ENCODE data around the gene ZFP69B. TPM values are rescaled to one million over a fixed set of nuclear protein-coding genes. Genes with fewer than 3 reads are reported as not detected.
"Not testable (repeated sequence)": the region's sequence is repeated elsewhere in the genome, so short reads cannot be mapped to it uniquely, and the experiment has no call there.

ZFP69B gene
- total RNA-seq, 2 donors from 2014 or later: 7.4 to 7.9 TPM

- Mint-ChIP-seq H3K4me3 (peak overlapping the region; percentile 78 to 90), H3K9me3 (peaks cover 20 to 23% of the 10 kb centered on the region in 2 donors), H3K36me3 (ENCODE audit: insufficient read depth in 2 of 2) (peaks cover 28 to 59% of the 10 kb centered on the region in 2 donors), H3K27ac (peak overlapping the region; percentile 84), H3K27me3 (ENCODE audit: low read depth) (no peaks in the 10 kb centered on the region), H3K4me1 (ENCODE audit: low read depth) (peaks cover 37% of the 10 kb centered on the region)
- DNase-seq: peak; percentile 90 to 94
- ATAC-seq (replicated peaks in 1 of 2): peak; percentile 82 to 84
Observed at GRCh38 chr1:40450495-40451237, 390 bp downstream of the ZFP69B start.

GRCh38 chr1:40451238-40451585, 936 bp downstream of the ZFP69B start:
- H3K27me3 Mint-ChIP-seq (ENCODE audit: low read depth): no peaks in the 10 kb centered on the region
- peak overlapping the region; percentile 78 to 90 for H3K4me3 Mint-ChIP-seq
- ATAC-seq (replicated peaks in 1 of 2) (peak in 1 of 2 donors; percentile 13), DNase-seq (no peak)
- peak overlapping the region; percentile 84 for H3K27ac Mint-ChIP-seq
- peaks cover 37% of the 10 kb centered on the region for H3K4me1 Mint-ChIP-seq (ENCODE audit: low read depth)
- peaks cover 30 to 59% of the 10 kb centered on the region in 2 donors for H3K36me3 Mint-ChIP-seq (ENCODE audit: insufficient read depth in 2 of 2)
- H3K9me3 Mint-ChIP-seq: peaks cover 17 to 21% of the 10 kb centered on the region in 2 donors

DNA sequence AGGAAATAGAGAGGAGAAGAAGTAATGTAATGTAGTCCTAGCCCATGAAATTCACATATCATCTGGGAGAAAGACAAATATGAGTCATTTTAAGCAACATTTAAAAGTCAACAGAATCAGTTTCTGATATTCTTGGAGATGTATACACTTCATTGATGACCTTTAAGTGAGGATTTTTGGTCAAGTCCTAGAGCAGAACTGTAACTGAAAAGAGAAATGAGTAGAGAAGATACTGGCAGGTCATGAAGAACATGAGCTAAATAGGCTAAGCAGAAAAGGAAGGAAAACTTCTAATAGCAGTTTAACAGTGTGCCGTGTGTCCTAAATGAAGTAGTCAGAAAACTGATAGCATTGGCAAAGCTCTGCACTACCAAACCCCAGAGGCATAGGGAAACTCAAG, 4.6 kb downstream of the ZFP69B start:
- Mint-ChIP-seq H3K4me1 (ENCODE audit: low read depth) (peaks cover 37% of the 10 kb centered on the region), H3K27me3 (ENCODE audit: low read depth) (no peaks in the 10 kb centered on the region), H3K36me3 (ENCODE audit: insufficient read depth in 2 of 2) (peaks cover 59 to 87% of the 10 kb centered on the region in 2 donors), H3K9me3 (peaks cover 35 to 39% of the 10 kb centered on the region in 2 donors), H3K4me3 (no peak overlapping the region), H3K27ac (no peak overlapping the region)
- ATAC-seq (replicated peaks in 1 of 2): no peak
- DNase-seq: no peak

GRCh38 chr1:40462956-40463590, 12.8 kb downstream of the ZFP69B start:
- no peak overlapping the region for H3K4me3 Mint-ChIP-seq
- no peaks in the 10 kb centered on the region for H3K4me1 Mint-ChIP-seq (ENCODE audit: low read depth)

GRCh38 chr1:40469327-40469726, 19.1 kb downstream of the ZFP69B start:
- Mint-ChIP-seq H3K27ac (no peak overlapping the region), H3K36me3 (ENCODE audit: insufficient read depth in 2 of 2) (peaks cover 41 to 64% of the 10 kb centered on the region in 2 donors), H3K27me3 (ENCODE audit: low read depth) (no peaks in the 10 kb centered on the region), H3K4me1 (ENCODE audit: low read depth) (no peaks in the 10 kb centered on the region), H3K4me3 (no peak overlapping the region), H3K9me3 (peaks cover 26 to 47% of the 10 kb centered on the region in 2 donors)
- ATAC-seq (replicated peaks in 1 of 2): no peak
- DNase-seq: no peak

More at GRCh38 chr1:40462956-40463590, 12.8 kb downstream of the ZFP69B start:
- DNase-seq (no peak), ATAC-seq (replicated peaks in 1 of 2) (no peak)
- H3K27ac Mint-ChIP-seq: no peak overlapping the region
- H3K27me3 Mint-ChIP-seq (ENCODE audit: low read depth): no peaks in the 10 kb centered on the region
- peaks cover 53 to 73% of the 10 kb centered on the region in 2 donors for H3K36me3 Mint-ChIP-seq (ENCODE audit: insufficient read depth in 2 of 2)
- H3K9me3 Mint-ChIP-seq: peaks cover 27 to 46% of the 10 kb centered on the region in 2 donors

DNA sequence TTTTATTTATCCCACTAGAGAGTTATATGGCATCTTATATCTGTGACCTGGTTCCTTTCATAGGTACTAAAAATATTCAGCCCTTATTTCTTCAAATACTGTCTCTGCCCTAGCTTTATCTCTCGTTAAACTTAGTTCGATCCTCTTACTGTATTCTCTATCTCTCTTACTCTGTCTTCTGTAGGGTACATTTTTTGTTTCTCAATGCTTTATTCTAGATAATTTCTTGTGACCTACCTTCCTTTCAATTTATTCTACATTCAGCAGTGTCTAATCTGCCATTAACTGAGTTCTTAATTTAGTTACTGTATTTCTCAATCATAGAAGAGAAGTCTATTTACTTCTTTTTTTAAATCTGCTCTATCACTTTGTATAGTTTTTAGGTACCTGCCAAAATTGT, 25.0 kb downstream of the ZFP69B start:
- Mint-ChIP-seq H3K27ac (no peak overlapping the region), H3K4me3 (peak overlapping the region in 1 of 2 donors; percentile 25), H3K27me3 (ENCODE audit: low read depth) (no peaks in the 10 kb centered on the region), H3K36me3 (ENCODE audit: insufficient read depth in 2 of 2) (peaks cover 26 to 44% of the 10 kb centered on the region in 2 donors), H3K4me1 (ENCODE audit: low read depth) (peaks cover 21% of the 10 kb centered on the region), H3K9me3 (peaks cover 10 to 21% of the 10 kb centered on the region in 2 donors)
- DNase-seq (no peak), ATAC-seq (replicated peaks in 1 of 2) (no peak)

DNA sequence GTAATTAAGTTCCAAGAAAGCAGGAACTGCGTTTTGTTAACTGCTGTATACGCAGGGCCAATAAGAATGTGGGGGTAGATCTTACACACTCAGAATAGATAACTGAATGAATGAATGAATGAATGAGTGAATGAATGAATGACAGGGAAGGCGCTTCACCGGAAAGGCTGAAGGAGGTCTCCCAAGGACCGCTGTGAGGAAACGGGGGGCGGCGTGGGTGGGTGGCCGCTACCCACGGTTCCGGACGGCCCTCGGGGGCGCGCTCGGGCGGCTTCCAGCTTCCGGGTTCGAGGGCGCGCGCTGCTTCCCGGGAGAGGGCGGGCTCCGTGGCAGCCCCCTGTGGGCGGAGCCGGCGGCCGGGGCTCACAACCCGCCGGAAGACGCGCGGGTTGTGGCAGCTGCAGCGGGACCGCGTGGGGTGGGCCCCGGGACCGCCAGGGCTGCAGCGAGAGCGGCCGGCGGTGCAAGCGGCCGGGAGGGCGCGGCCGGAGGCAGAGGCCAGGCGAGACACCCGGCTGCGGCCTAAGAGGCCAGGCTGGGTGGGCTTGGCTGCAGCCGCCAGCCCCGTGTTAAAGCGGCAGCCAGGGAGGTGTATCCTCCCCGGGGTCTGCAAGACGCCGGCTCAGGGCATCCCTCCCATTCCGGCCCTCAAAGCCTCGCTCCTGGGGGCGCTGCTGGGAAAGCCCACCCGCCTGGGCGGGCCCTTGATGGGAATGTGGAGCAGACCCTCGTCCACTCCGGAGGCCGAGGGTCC, 26.8 kb downstream of the ZFP69B start, which contains the start of gene ZFP69:
Gene ZFP69 (plus strand): TSS at position 367 of the 754 bp plus-strand sequence. CDS start 2,072 bp downstream, outside the sequence.
- Mint-ChIP-seq H3K27ac (peak within 1 kb of the TSS; percentile 92), H3K9me3 (peaks cover 7 to 18% of the 10 kb centered on the region in 2 donors), H3K27me3 (ENCODE audit: low read depth) (no peaks in the 10 kb centered on the region), H3K4me1 (ENCODE audit: low read depth) (peaks cover 21% of the 10 kb centered on the region), H3K36me3 (ENCODE audit: insufficient read depth in 2 of 2) (peaks cover 24 to 42% of the 10 kb centered on the region in 2 donors), H3K4me3 (peak within 1 kb of the TSS; percentile 79 to 93)
- ATAC-seq (replicated peaks in 1 of 2): peak; percentile 90 to 93
- peak; percentile 70 to 81 for DNase-seq

GRCh38 chr1:40477678-40478053, 27.4 kb downstream of the ZFP69B start:
- DNase-seq (peak; percentile 21 to 23), ATAC-seq (replicated peaks in 1 of 2) (peak; percentile 49 to 51)
- Mint-ChIP-seq H3K27me3 (ENCODE audit: low read depth) (no peaks in the 10 kb centered on the region), H3K27ac (peak overlapping the region; percentile 54), H3K4me1 (ENCODE audit: low read depth) (peaks cover 21% of the 10 kb centered on the region), H3K36me3 (ENCODE audit: insufficient read depth in 2 of 2) (peaks cover 25 to 46% of the 10 kb centered on the region in 2 donors), H3K9me3 (peaks cover 8 to 19% of the 10 kb centered on the region in 2 donors), H3K4me3 (peak overlapping the region; percentile 79 to 82)

DNA sequence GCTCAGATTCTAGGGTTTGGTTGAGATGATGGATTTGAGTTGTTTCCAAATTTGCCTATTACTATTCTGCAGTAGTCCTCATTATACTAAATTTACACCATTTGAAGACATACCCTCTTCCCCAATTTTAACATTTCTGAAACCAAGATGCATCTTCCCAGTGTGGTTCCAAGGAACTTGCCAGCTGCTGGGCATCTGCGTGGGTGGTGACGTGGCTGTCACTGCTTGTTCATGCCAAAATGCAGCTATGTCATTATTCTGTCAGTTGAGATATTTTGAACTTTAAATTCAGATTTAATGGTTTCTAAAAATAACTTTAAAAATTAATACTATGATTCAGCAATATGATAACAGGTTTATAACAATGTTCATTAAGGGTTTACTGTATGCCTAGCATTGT, 28.0 kb downstream of the ZFP69B start:
- no peak for DNase-seq
- Mint-ChIP-seq H3K36me3 (ENCODE audit: insufficient read depth in 2 of 2) (peaks cover 24 to 46% of the 10 kb centered on the region in 2 donors), H3K27me3 (ENCODE audit: low read depth) (no peaks in the 10 kb centered on the region), H3K9me3 (peaks cover 4 to 18% of the 10 kb centered on the region in 2 donors), H3K4me1 (ENCODE audit: low read depth) (peaks cover 21% of the 10 kb centered on the region), H3K27ac (peak overlapping the region; percentile 54), H3K4me3 (peak overlapping the region; percentile 79 to 82)
- ATAC-seq (replicated peaks in 1 of 2): no peak

DNA sequence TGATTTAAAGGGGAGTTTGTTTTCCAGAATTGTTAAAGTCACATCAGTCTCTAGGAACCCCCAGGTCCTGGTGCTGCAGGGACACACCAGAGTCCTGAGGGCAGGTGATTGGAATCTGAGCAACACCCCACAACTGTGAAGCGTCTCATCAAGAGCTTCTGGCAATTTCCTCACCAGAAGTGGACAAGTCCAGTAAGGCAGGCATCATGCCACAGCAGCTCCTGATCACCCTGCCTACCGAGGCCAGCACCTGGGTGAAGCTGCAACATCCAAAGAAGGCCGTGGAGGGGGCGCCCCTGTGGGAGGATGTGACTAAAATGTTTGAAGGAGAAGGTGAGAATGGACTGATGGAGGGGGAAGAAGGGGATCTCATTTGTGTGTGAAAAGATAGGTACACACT, 28.9 kb downstream of the ZFP69B start:
- Mint-ChIP-seq H3K4me1 (ENCODE audit: low read depth) (peaks cover 21% of the 10 kb centered on the region), H3K27ac (peak overlapping the region; percentile 25), H3K4me3 (peak overlapping the region; percentile 6 to 19), H3K9me3 (peaks cover 4 to 15% of the 10 kb centered on the region in 2 donors), H3K36me3 (ENCODE audit: insufficient read depth in 2 of 2) (peaks cover 23 to 49% of the 10 kb centered on the region in 2 donors), H3K27me3 (ENCODE audit: low read depth) (no peaks in the 10 kb centered on the region)
- DNase-seq (peak in 1 of 2 donors; percentile 3), ATAC-seq (replicated peaks in 1 of 2) (no peak)

GRCh38 chr1:40495315-40495903, 45.1 kb downstream of the ZFP69B start:
- DNase-seq: no peak
- H3K4me1 Mint-ChIP-seq (ENCODE audit: low read depth): peaks cover 7% of the 10 kb centered on the region
- ATAC-seq (replicated peaks in 1 of 2): no peak
- H3K4me3 Mint-ChIP-seq: no peak overlapping the region
- H3K36me3 Mint-ChIP-seq (ENCODE audit: insufficient read depth in 2 of 2): peaks cover 51 to 73% of the 10 kb centered on the region in 2 donors
- H3K27ac Mint-ChIP-seq: no peak overlapping the region
- H3K9me3 Mint-ChIP-seq: peaks cover 32 to 38% of the 10 kb centered on the region in 2 donors
- H3K27me3 Mint-ChIP-seq (ENCODE audit: low read depth): no peaks in the 10 kb centered on the region

- not testable (repeated sequence) for ATAC-seq (replicated peaks in 1 of 2); DNase-seq; H3K27me3 Mint-ChIP-seq (ENCODE audit: low read depth); H3K27ac Mint-ChIP-seq; H3K4me1 Mint-ChIP-seq (ENCODE audit: low read depth); H3K4me3 Mint-ChIP-seq
- H3K36me3 Mint-ChIP-seq (ENCODE audit: insufficient read depth in 2 of 2): peaks cover 42 to 65% of the 10 kb centered on the region in 2 donors
- peaks cover 18 to 34% of the 10 kb centered on the region in 2 donors for H3K9me3 Mint-ChIP-seq
Observed at GRCh38 chr1:40502651-40503050, 52.4 kb downstream of the ZFP69B start.
